H9 (cell line): ENCODE measurements around the gene L1TD1. TPM values are rescaled to one million over a fixed set of nuclear protein-coding genes. Genes with fewer than 3 reads are reported as not detected.
A peak's percentile ranks its signal among the peaks of the same experiment; 100 is the strongest.

Experiments used
- DNase-seq: peaks from one replicate; pipeline ENCODE4 v3.0.0-alpha.2; 2017
- H2AFZ ChIP-seq: one replicate; pipeline ENCODE4 v1.6.1; 2013; ENCODE audit warnings: mild to moderate bottlenecking, low read length, control low read depth, moderate library complexity
- H2AK5ac ChIP-seq: 2 replicates; pipeline ENCODE4 v1.6.1; 2013; ENCODE audit warnings: low read length, control low read depth, mixed read lengths; ENCODE audit not compliant: insufficient read length
- H2BK120ac ChIP-seq: one replicate; pipeline ENCODE4 v1.6.1; 2013; ENCODE audit warnings: low read depth, mild to moderate bottlenecking, low read length, control low read depth, inconsistent platforms; ENCODE audit not compliant: poor library complexity, severe bottlenecking
- H2BK12ac ChIP-seq: 2 replicates; pipeline ENCODE4 v1.6.1; 2013; ENCODE audit warnings: low read length, control low read depth, mixed read lengths, low read depth; ENCODE audit not compliant: insufficient read length
- H2BK15ac ChIP-seq: 2 replicates; pipeline ENCODE4 v1.6.1; 2013; ENCODE audit warnings: low read depth, low read length, control low read depth
- H2BK20ac ChIP-seq: one replicate; pipeline ENCODE4 v1.6.1; 2013; ENCODE audit warnings: low read depth, mild to moderate bottlenecking, low read length, control low read depth, inconsistent platforms; ENCODE audit not compliant: poor library complexity, severe bottlenecking
- H2BK5ac ChIP-seq: 2 replicates; pipeline ENCODE4 v1.6.1; 2013; ENCODE audit warnings: low read length, control low read depth, mixed read lengths; ENCODE audit not compliant: insufficient read length
- H3K14ac ChIP-seq: 2 replicates; pipeline ENCODE4 v1.6.1; 2013; ENCODE audit warnings: low read length, control low read depth; ENCODE audit not compliant: insufficient read depth
- H3K18ac ChIP-seq: 2 replicates; pipeline ENCODE4 v1.6.1; 2013; ENCODE audit warnings: low read depth, mild to moderate bottlenecking, mixed read lengths, low read length, control low read depth; ENCODE audit not compliant: insufficient read length
- H3K23ac ChIP-seq: 2 replicates; pipeline ENCODE4 v1.6.1; 2013; ENCODE audit warnings: low read length, control low read depth, mixed read lengths, low read depth; ENCODE audit not compliant: insufficient read length
- H3K23me2 ChIP-seq: 2 replicates; pipeline ENCODE4 v1.6.1; 2013; ENCODE audit warnings: low read depth, mild to moderate bottlenecking, mixed read lengths, low read length, control low read depth; ENCODE audit not compliant: insufficient read length, poor library complexity, severe bottlenecking
- H3K27ac ChIP-seq: 2 replicates; pipeline ENCODE4 v1.5.1; 2013; ENCODE audit warnings: low read length, control low read depth, mixed read lengths, low read depth; ENCODE audit not compliant: insufficient read length
- H3K27me3 ChIP-seq: 2 replicates; pipeline ENCODE4 v1.6.1; 2013; ENCODE audit warnings: low read length, control low read depth, inconsistent platforms; ENCODE audit not compliant: insufficient read depth
- H3K4ac ChIP-seq: 2 replicates; pipeline ENCODE4 v1.6.1; 2013; ENCODE audit warnings: low read depth, mild to moderate bottlenecking, control low read depth, inconsistent platforms, low read length, moderate library complexity
- H3K4me1 ChIP-seq: 2 replicates; pipeline ENCODE4 v1.6.1; 2013; ENCODE audit warnings: low read length, control low read depth, inconsistent platforms; ENCODE audit not compliant: insufficient read depth
- H3K4me2 ChIP-seq: 2 replicates; pipeline ENCODE4 v1.6.1; 2013; ENCODE audit warnings: low read length, control low read depth, mixed read lengths; ENCODE audit not compliant: insufficient read length, insufficient read depth
- H3K56ac ChIP-seq: 2 replicates; pipeline ENCODE4 v1.6.1; 2013; ENCODE audit warnings: low read depth, mild to moderate bottlenecking, mixed read lengths, low read length, control low read depth; ENCODE audit not compliant: insufficient read length
- H3K79me1 ChIP-seq: 2 replicates; pipeline ENCODE4 v1.6.1; 2013; ENCODE audit warnings: low read depth, mild to moderate bottlenecking, moderate library complexity, low read length, control low read depth, inconsistent platforms; ENCODE audit not compliant: insufficient read depth, poor library complexity, severe bottlenecking
- H3K79me2 ChIP-seq: 2 replicates; pipeline ENCODE4 v1.6.1; 2013; ENCODE audit warnings: low read length, control low read depth, inconsistent platforms; ENCODE audit not compliant: insufficient read depth
- H3K9ac ChIP-seq: 2 replicates; pipeline ENCODE4 v1.6.1; 2013; ENCODE audit warnings: low read length, control low read depth, mixed read lengths; ENCODE audit not compliant: insufficient read length; ENCODE audit errors: extremely low read depth
- H3K9me3 ChIP-seq: one replicate; pipeline ENCODE4 v1.6.1; 2013; ENCODE audit warnings: low read depth, low read length, inconsistent platforms; ENCODE audit not compliant: control insufficient read depth
- H3T11ph ChIP-seq: one replicate; pipeline ENCODE4 v1.6.1; 2013; ENCODE audit warnings: mild to moderate bottlenecking, low read length, control low read depth, inconsistent platforms
- H4K20me1 ChIP-seq: one replicate; pipeline ENCODE4 v1.6.1; 2013; ENCODE audit not compliant: control insufficient read depth, insufficient read length, insufficient read depth
- H4K5ac ChIP-seq: 2 replicates; pipeline ENCODE4 v1.6.1; 2013; ENCODE audit warnings: low read depth, mild to moderate bottlenecking, mixed read lengths, low read length, control low read depth; ENCODE audit not compliant: insufficient read length
- H4K8ac ChIP-seq: replicated peaks from 2 replicates; pipeline ENCODE4 v1.6.1; 2013; ENCODE audit warnings: low read length, control low read depth, mixed read lengths, low read depth; ENCODE audit not compliant: insufficient read length
- H4K91ac ChIP-seq: 2 replicates; pipeline ENCODE4 v1.6.1; 2013; ENCODE audit warnings: low read depth, mild to moderate bottlenecking, moderate library complexity, mixed read lengths, low read length, control low read depth; ENCODE audit not compliant: insufficient read length
- H3K27ac Mint-ChIP-seq, 3 experiments: 2 replicates in 2 of 3; 3 replicates in 1 of 3; pipeline ENCODE4 v1.8.0; 2020 to 2021; ENCODE audit warnings: mixed read lengths in 3 of 3, mild to moderate bottlenecking in 1 of 3, moderate library complexity in 1 of 3
- H3K27me3 Mint-ChIP-seq: 2 replicates; pipeline ENCODE4 v1.8.0; 2021; ENCODE audit warnings: low read depth, mild to moderate bottlenecking, moderate library complexity, mixed read lengths
- H3K36me3 Mint-ChIP-seq, 3 experiments: 2 replicates in 2 of 3; 3 replicates in 1 of 3; pipeline ENCODE4 v1.8.0; 2020 to 2021; ENCODE audit warnings: low read depth in 3 of 3, mixed read lengths in 3 of 3; ENCODE audit not compliant: insufficient read depth in 1 of 3
- H3K4me1 Mint-ChIP-seq, 2 experiments: 2 replicates each; pipeline ENCODE4 v1.8.0; 2020; ENCODE audit warnings: mixed read lengths in 2 of 2
- H3K4me3 Mint-ChIP-seq, 2 experiments: 2 replicates in 1 of 2; 3 replicates in 1 of 2; pipeline ENCODE4 v1.8.0; 2020 to 2021; ENCODE audit warnings: mild to moderate bottlenecking in 2 of 2, mixed read lengths in 2 of 2, moderate library complexity in 1 of 2
- H3K9me3 Mint-ChIP-seq, 2 experiments: 2 replicates in 1 of 2; 3 replicates in 1 of 2; pipeline ENCODE4 v1.8.0; 2020; ENCODE audit warnings: mild to moderate bottlenecking in 2 of 2, mixed read lengths in 2 of 2, moderate library complexity in 1 of 2
- CTCF ChIP-seq: fragments of 200-600 bp; sonication (generic); conservative IDR thresholded peaks from 3 replicates; pipeline ENCODE4 v1.8.0; 2021; ENCODE audit warnings: antibody characterized with exemption, mild to moderate bottlenecking
- WGBS: extraction: QIAGEN DNeasy Blood & Tissue Kit; methylation state at CpG from one replicate; pipeline ENCODE4 v1.1.7; 2013; ENCODE audit warnings: missing lambda C conversion rate, low lambda C conversion rate, mixed read lengths; ENCODE audit not compliant: insufficient read length; ENCODE audit errors: extremely low coverage; 5-methylcytosine and 5-hydroxymethylcytosine counted together
- total RNA-seq: library from RNA; stranded (reverse); gene quantifications from 2 replicates; pipeline ENCODE4 v1.2.1, GENCODE V29; 2021

L1TD1 gene
- total RNA-seq, 1 experiment from 2014 or later: 422 TPM

- no peak overlapping the region for H3K14ac ChIP-seq
- no peaks in the 10 kb centered on the region for H4K20me1 ChIP-seq
- H3K56ac ChIP-seq: no peak overlapping the region
- no peak overlapping the region for H3K4me2 ChIP-seq
- no peaks in the 10 kb centered on the region for H3K27me3 ChIP-seq
- Mint-ChIP-seq H3K9me3 (no peaks in the 10 kb centered on the region), H3K4me1 (peaks cover 39 to 40% of the 10 kb centered on the region in 2 experiments), H3K4me3 (no peak overlapping the region), H3K27me3 (no peaks in the 10 kb centered on the region), H3K27ac (no peak overlapping the region), H3K36me3 (no peaks in the 10 kb centered on the region; a peak in 2 of 7 replicates)
- H2AFZ ChIP-seq: no peak overlapping the region
- no peaks in the 10 kb centered on the region for H3K79me2 ChIP-seq
- no peak overlapping the region for H4K5ac ChIP-seq
- no CpG with 5 or more reads among the region's 3 CpGs for WGBS
- H3K27ac ChIP-seq: no peak overlapping the region
- H3K9me3 ChIP-seq: no peaks in the 10 kb centered on the region
- no peak overlapping the region for H2AK5ac ChIP-seq
- H2BK20ac ChIP-seq: no peak overlapping the region
- no peak overlapping the region for H4K91ac ChIP-seq
- no peak for TF ChIP-seq CTCF
- no peak overlapping the region for H3K4ac ChIP-seq
- H2BK5ac ChIP-seq: no peak overlapping the region
- H3T11ph ChIP-seq: no peak overlapping the region
- H2BK120ac ChIP-seq: no peak overlapping the region
- H3K23ac ChIP-seq: no peak overlapping the region
- no peak overlapping the region for H4K8ac ChIP-seq
- H2BK15ac ChIP-seq: no peak overlapping the region
- DNase-seq: peak; percentile 3
- H3K9ac ChIP-seq: no peak overlapping the region
- peaks cover 2% of the 10 kb centered on the region; the same call in 1 of the 2 replicates for H3K4me1 ChIP-seq
- H3K18ac ChIP-seq: no peak overlapping the region
- H3K23me2 ChIP-seq: no peaks in the 10 kb centered on the region
- no peak overlapping the region for H2BK12ac ChIP-seq
- H3K79me1 ChIP-seq: no peaks in the 10 kb centered on the region
These were observed 9.0 kb upstream of the L1TD1 start for GRCh38 chr1:62185677-62186076.
